HepG2 (cell line): ENCODE data around the gene L2HGDH. TPM values are rescaled to one million over a fixed set of nuclear protein-coding genes. Genes with fewer than 3 reads are reported as not detected.

Experiments
- CHD2 ChIP-seq: IDR thresholded peaks from 2 replicates; pipeline ENCODE4 v1.6.1; 2011; ENCODE audit warnings: low read depth, low read length, improper control_type of control experiment
- ZNF572 ChIP-seq: sonication (generic); formaldehyde crosslinking; IDR thresholded peaks from 2 replicates; pipeline ENCODE4 v1.5.1; 2020; ENCODE audit warnings: mild to moderate bottlenecking, missing genetic modification reagents
- polyA plus RNA-seq, 8 experiments: library from polyadenylated mRNA; depleted of rRNA in 3 of 8; stranded (reverse) in 7 of 8; unstranded in 1 of 8; fragments of >200 nt; fragmentation: Illumina TruSeq in 4 of 8; extraction: Trizol in 4 of 8; gene quantifications; 2 replicates each; pipeline versions ENCODE4 v1.2.1 to v1.2.3, GENCODE V29; 2011 to 2016; ENCODE audit warnings: low read depth in 4 of 8, missing spikeins in 1 of 8, mixed read lengths in 1 of 8; ENCODE audit not compliant: insufficient read depth in 1 of 8
- total RNA-seq, 5 experiments: library from RNA; depleted of rRNA; stranded (reverse); fragments of >200 nt; fragmentation: Illumina TruSeq; extraction: Trizol; gene quantifications; 2 replicates each; pipeline ENCODE4 v1.2.3, GENCODE V29; 2016; ENCODE audit warnings: low read depth in 1 of 5
- TF ChIP-seq, protein P1 (sequence below): sonication (generic); formaldehyde crosslinking; IDR thresholded peaks from 2 replicates; pipeline ENCODE4 v1.9.0; 2021; ENCODE audit warnings: mild to moderate bottlenecking, missing genetic modification reagents
- TF ChIP-seq, protein P2 (sequence below): IDR thresholded peaks from 2 replicates; pipeline ENCODE4 v1.6.1; 2016; ENCODE audit warnings: low read depth, missing genetic modification reagents, missing compliant biosample characterization

L2HGDH gene
- total and polyA plus RNA-seq, 2 of the 13 experiments (the other 11 are each of a cell fraction or from before 2014, with no cell fraction given): 3.3 to 5.0 TPM

DNA sequence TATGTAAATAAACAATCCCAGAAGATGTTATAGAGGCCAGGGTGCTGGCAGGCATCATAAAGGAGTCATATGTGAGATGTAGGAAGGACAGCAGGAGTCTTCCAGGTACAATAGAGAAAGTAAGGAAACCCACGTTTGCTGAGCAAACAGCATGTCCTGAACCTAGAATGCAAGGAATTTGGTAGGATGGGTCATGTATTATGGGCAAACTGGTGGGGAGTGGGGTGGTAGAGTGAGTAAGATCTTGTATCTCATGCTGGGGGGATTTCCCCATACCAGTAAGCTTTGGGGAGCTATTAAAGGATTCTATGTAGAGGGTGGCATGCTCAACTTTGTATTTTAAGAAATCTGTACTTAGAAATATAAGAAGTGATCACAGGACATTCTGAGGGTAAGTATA is 43.7 kb upstream of the L2HGDH start (continued):
- TF ChIP-seq ZNF572 (CRISPR knock-in tag) (no peak), CHD2 (no peak)
- TF ChIP-seq, protein P1, sequence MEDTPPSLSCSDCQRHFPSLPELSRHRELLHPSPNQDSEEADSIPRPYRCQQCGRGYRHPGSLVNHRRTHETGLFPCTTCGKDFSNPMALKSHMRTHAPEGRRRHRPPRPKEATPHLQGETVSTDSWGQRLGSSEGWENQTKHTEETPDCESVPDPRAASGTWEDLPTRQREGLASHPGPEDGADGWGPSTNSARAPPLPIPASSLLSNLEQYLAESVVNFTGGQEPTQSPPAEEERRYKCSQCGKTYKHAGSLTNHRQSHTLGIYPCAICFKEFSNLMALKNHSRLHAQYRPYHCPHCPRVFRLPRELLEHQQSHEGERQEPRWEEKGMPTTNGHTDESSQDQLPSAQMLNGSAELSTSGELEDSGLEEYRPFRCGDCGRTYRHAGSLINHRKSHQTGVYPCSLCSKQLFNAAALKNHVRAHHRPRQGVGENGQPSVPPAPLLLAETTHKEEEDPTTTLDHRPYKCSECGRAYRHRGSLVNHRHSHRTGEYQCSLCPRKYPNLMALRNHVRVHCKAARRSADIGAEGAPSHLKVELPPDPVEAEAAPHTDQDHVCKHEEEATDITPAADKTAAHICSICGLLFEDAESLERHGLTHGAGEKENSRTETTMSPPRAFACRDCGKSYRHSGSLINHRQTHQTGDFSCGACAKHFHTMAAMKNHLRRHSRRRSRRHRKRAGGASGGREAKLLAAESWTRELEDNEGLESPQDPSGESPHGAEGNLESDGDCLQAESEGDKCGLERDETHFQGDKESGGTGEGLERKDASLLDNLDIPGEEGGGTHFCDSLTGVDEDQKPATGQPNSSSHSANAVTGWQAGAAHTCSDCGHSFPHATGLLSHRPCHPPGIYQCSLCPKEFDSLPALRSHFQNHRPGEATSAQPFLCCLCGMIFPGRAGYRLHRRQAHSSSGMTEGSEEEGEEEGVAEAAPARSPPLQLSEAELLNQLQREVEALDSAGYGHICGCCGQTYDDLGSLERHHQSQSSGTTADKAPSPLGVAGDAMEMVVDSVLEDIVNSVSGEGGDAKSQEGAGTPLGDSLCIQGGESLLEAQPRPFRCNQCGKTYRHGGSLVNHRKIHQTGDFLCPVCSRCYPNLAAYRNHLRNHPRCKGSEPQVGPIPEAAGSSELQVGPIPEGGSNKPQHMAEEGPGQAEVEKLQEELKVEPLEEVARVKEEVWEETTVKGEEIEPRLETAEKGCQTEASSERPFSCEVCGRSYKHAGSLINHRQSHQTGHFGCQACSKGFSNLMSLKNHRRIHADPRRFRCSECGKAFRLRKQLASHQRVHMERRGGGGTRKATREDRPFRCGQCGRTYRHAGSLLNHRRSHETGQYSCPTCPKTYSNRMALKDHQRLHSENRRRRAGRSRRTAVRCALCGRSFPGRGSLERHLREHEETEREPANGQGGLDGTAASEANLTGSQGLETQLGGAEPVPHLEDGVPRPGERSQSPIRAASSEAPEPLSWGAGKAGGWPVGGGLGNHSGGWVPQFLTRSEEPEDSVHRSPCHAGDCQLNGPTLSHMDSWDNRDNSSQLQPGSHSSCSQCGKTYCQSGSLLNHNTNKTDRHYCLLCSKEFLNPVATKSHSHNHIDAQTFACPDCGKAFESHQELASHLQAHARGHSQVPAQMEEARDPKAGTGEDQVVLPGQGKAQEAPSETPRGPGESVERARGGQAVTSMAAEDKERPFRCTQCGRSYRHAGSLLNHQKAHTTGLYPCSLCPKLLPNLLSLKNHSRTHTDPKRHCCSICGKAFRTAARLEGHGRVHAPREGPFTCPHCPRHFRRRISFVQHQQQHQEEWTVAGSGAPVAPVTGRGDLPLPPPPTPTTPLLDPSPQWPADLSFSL: no peak
- TF ChIP-seq, protein P2, sequence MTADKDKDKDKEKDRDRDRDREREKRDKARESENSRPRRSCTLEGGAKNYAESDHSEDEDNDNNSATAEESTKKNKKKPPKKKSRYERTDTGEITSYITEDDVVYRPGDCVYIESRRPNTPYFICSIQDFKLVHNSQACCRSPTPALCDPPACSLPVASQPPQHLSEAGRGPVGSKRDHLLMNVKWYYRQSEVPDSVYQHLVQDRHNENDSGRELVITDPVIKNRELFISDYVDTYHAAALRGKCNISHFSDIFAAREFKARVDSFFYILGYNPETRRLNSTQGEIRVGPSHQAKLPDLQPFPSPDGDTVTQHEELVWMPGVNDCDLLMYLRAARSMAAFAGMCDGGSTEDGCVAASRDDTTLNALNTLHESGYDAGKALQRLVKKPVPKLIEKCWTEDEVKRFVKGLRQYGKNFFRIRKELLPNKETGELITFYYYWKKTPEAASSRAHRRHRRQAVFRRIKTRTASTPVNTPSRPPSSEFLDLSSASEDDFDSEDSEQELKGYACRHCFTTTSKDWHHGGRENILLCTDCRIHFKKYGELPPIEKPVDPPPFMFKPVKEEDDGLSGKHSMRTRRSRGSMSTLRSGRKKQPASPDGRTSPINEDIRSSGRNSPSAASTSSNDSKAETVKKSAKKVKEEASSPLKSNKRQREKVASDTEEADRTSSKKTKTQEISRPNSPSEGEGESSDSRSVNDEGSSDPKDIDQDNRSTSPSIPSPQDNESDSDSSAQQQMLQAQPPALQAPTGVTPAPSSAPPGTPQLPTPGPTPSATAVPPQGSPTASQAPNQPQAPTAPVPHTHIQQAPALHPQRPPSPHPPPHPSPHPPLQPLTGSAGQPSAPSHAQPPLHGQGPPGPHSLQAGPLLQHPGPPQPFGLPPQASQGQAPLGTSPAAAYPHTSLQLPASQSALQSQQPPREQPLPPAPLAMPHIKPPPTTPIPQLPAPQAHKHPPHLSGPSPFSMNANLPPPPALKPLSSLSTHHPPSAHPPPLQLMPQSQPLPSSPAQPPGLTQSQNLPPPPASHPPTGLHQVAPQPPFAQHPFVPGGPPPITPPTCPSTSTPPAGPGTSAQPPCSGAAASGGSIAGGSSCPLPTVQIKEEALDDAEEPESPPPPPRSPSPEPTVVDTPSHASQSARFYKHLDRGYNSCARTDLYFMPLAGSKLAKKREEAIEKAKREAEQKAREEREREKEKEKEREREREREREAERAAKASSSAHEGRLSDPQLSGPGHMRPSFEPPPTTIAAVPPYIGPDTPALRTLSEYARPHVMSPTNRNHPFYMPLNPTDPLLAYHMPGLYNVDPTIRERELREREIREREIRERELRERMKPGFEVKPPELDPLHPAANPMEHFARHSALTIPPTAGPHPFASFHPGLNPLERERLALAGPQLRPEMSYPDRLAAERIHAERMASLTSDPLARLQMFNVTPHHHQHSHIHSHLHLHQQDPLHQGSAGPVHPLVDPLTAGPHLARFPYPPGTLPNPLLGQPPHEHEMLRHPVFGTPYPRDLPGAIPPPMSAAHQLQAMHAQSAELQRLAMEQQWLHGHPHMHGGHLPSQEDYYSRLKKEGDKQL (CRISPR knock-in tag): no peak
